ENCODE measurements around the gene SIPA1L2.

Gene SIPA1L2

GRCh38 chr1:232667094-232667777 lies 37.3 kb upstream of the SIPA1L2 start:
- TF ChIP-seq CREB1 (IDR thresholded peaks at IDR 0.05; ENCODE audit: low read depth) (no peak), USF1 (IDR thresholded peaks at IDR 0.05) (no peak), MAX (IDR thresholded peaks at IDR 0.05) (no peak), RAD21 (IDR thresholded peaks at IDR 0.05; ENCODE audit: low read depth) (no peak), FOXM1 (IDR thresholded peaks at IDR 0.05; ENCODE audit: borderline replicate concordance, low read depth) (no peak)

GRCh38 chr1:232664844-232665777 lies 35.2 kb upstream of the SIPA1L2 start:
- TF ChIP-seq NFIC (IDR thresholded peaks at IDR 0.05): no peak
- no peak for TF ChIP-seq TCF12 (IDR thresholded peaks at IDR 0.05; ENCODE audit: low read depth)
- no peak for TF ChIP-seq CEBPB (IDR thresholded peaks at IDR 0.05)
- no peak for TF ChIP-seq EP300 (IDR thresholded peaks at IDR 0.05; ENCODE audit: borderline replicate concordance)
- TF ChIP-seq USF1 (IDR thresholded peaks at IDR 0.05): no peak

GRCh38 chr1:232662910-232663309 lies 33.0 kb upstream of the SIPA1L2 start:
- TF ChIP-seq EP300 (IDR thresholded peaks at IDR 0.05; ENCODE audit: borderline replicate concordance) (no peak), RAD21 (IDR thresholded peaks at IDR 0.05; ENCODE audit: low read depth) (no peak), TAF1 (IDR thresholded peaks at IDR 0.05; ENCODE audit: low read depth) (no peak), CREB1 (IDR thresholded peaks at IDR 0.05; ENCODE audit: low read depth) (no peak), YY1 (IDR thresholded peaks at IDR 0.05; ENCODE audit: low read depth) (no peak), TCF12 (IDR thresholded peaks at IDR 0.05; ENCODE audit: low read depth) (no peak), USF1 (IDR thresholded peaks at IDR 0.05) (no peak), FOXM1 (IDR thresholded peaks at IDR 0.05; ENCODE audit: borderline replicate concordance, low read depth) (no peak), CEBPB (IDR thresholded peaks at IDR 0.05) (no peak), MAX (IDR thresholded peaks at IDR 0.05) (no peak), ZBTB7A (IDR thresholded peaks at IDR 0.05; ENCODE audit: low read depth) (no peak), EGR1 (IDR thresholded peaks at IDR 0.05) (no peak)

GRCh38 chr1:232658386-232658785 lies 28.5 kb upstream of the SIPA1L2 start:
- TF ChIP-seq FOXM1 (IDR thresholded peaks at IDR 0.05; ENCODE audit: borderline replicate concordance, low read depth) (no peak), TCF12 (IDR thresholded peaks at IDR 0.05; ENCODE audit: low read depth) (no peak), CREB1 (IDR thresholded peaks at IDR 0.05; ENCODE audit: low read depth) (no peak), YY1 (IDR thresholded peaks at IDR 0.05; ENCODE audit: low read depth) (no peak), EGR1 (IDR thresholded peaks at IDR 0.05) (no peak), TAF1 (IDR thresholded peaks at IDR 0.05; ENCODE audit: low read depth) (no peak), MAX (IDR thresholded peaks at IDR 0.05) (no peak), NFIC (IDR thresholded peaks at IDR 0.05) (no peak), REST (IDR thresholded peaks at IDR 0.05; ENCODE audit: low read depth) (no peak), RAD21 (IDR thresholded peaks at IDR 0.05; ENCODE audit: low read depth) (no peak), CEBPB (IDR thresholded peaks at IDR 0.05) (no peak), EP300 (IDR thresholded peaks at IDR 0.05; ENCODE audit: borderline replicate concordance) (no peak), TEAD4 (IDR thresholded peaks at IDR 0.05) (no peak), USF1 (IDR thresholded peaks at IDR 0.05) (no peak), ZBTB7A (IDR thresholded peaks at IDR 0.05; ENCODE audit: low read depth) (no peak)

GRCh38 chr1:232657426-232658005 lies 27.6 kb upstream of the SIPA1L2 start:
- no peak for TF ChIP-seq TAF1 (IDR thresholded peaks at IDR 0.05; ENCODE audit: low read depth)
- no peak for TF ChIP-seq NFIC (IDR thresholded peaks at IDR 0.05)
- no peak for TF ChIP-seq YY1 (IDR thresholded peaks at IDR 0.05; ENCODE audit: low read depth)
- TF ChIP-seq FOXM1 (IDR thresholded peaks at IDR 0.05; ENCODE audit: borderline replicate concordance, low read depth): no peak

GRCh38 chr1:232655746-232656085 lies 25.8 kb upstream of the SIPA1L2 start:
- TF ChIP-seq MAX (IDR thresholded peaks at IDR 0.05) (no peak), TAF1 (IDR thresholded peaks at IDR 0.05; ENCODE audit: low read depth) (no peak), USF1 (IDR thresholded peaks at IDR 0.05) (no peak), EGR1 (IDR thresholded peaks at IDR 0.05) (no peak), TCF12 (IDR thresholded peaks at IDR 0.05; ENCODE audit: low read depth) (no peak), CEBPB (IDR thresholded peaks at IDR 0.05) (no peak), YY1 (IDR thresholded peaks at IDR 0.05; ENCODE audit: low read depth) (no peak), FOXM1 (IDR thresholded peaks at IDR 0.05; ENCODE audit: borderline replicate concordance, low read depth) (no peak), REST (IDR thresholded peaks at IDR 0.05; ENCODE audit: low read depth) (no peak), ZBTB7A (IDR thresholded peaks at IDR 0.05; ENCODE audit: low read depth) (no peak), NFIC (IDR thresholded peaks at IDR 0.05) (no peak), CREB1 (IDR thresholded peaks at IDR 0.05; ENCODE audit: low read depth) (no peak), TEAD4 (IDR thresholded peaks at IDR 0.05) (no peak), EP300 (IDR thresholded peaks at IDR 0.05; ENCODE audit: borderline replicate concordance) (no peak), RAD21 (IDR thresholded peaks at IDR 0.05; ENCODE audit: low read depth) (no peak)
